GM12801 (cell line): ENCODE results near the gene SSH3.

Experiments
- CTCF ChIP-seq: IDR thresholded peaks from one replicate; pipeline ENCODE4 v1.5.1; 2011; ENCODE audit warnings: control low read depth; ENCODE audit not compliant: insufficient read length; ENCODE audit errors: extremely low read depth

Gene SSH3

GRCh38 chr11:67280341-67280787 is 23.0 kb upstream of the SSH3 start:
- no peak for TF ChIP-seq CTCF

GRCh38 chr11:67280788-67281551 is 22.4 kb upstream of the SSH3 start:
- TF ChIP-seq CTCF: no peak

- no peak for TF ChIP-seq CTCF
Measured at GRCh38 chr11:67281552-67282150, 21.7 kb upstream of the SSH3 start.

GRCh38 chr11:67282155-67282875 is 21.0 kb upstream of the SSH3 start:
- TF ChIP-seq CTCF: no peak

- no peak for TF ChIP-seq CTCF
Measured at GRCh38 chr11:67282876-67283371, 20.4 kb upstream of the SSH3 start.

- TF ChIP-seq CTCF: no peak
Measured at GRCh38 chr11:67283481-67283963, 19.8 kb upstream of the SSH3 start.

GRCh38 chr11:67284811-67285540 is 18.4 kb upstream of the SSH3 start:
- no peak for TF ChIP-seq CTCF
